ENCODE data around the gene YLPM1.

YLPM1 gene

DNA sequence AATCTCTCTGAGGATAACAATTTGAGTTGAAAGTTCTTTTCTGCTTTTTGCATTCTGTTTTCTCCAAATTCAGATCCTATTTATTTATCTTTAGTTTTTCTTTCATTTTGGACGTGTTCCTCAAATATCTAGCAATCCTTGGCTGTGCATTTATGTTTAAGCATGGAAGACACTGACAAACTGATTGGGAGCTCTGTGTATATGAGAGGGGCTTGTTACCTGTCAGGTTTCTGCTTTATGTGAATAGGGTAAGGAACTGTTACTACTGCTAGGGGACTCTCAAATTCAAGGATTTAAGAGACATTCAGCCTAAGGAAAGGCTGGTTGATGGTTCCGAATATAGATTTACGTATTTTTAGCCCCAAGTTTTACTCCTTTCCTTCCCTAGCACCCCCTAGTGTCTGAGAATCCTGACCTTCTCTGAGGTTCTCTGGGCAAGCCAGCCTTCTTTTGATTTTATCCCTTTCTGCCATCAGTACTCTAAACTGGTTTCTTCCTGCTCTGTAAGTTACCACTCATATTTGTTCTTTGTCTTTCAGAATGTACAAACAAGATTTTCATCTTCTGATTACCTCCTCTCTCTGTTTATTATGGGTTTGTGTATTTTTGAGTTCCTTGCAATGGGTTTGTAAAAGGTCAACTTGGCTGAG, 30.5 kb downstream of the YLPM1 start:
- Histone ChIP-seq H3K27me3 (ENCODE audit: insufficient read depth, insufficient read length) (no peaks in the 10 kb centered on the region), H3K9me3 (ENCODE audit: insufficient read depth, low read length) (no peaks in the 10 kb centered on the region), H3K9ac (ENCODE audit: insufficient read length, low read depth) (no peak overlapping the region), H3K4me3 (ENCODE audit: insufficient read length, low read depth) (no peak overlapping the region), H3K36me3 (ENCODE audit: insufficient read depth, insufficient read length, low read length) (peaks cover 24% of the 10 kb centered on the region), H3K4me1 (ENCODE audit: insufficient read depth, insufficient read length) (no peaks in the 10 kb centered on the region)
- TF ChIP-seq YY1 (IDR thresholded peaks at IDR 0.05; ENCODE audit: insufficient read depth, insufficient read length) (no peak), SUZ12 (IDR thresholded peaks at IDR 0.05; ENCODE audit: extremely low read depth, insufficient read depth, insufficient read length) (no peak), ZNF274 (IDR thresholded peaks at IDR 0.05; ENCODE audit: low read depth, low read length) (no peak)
- DNase-seq (ENCODE audit: low read depth, low spot score): no peak

GRCh38 chr14:74794947-74795346, 31.8 kb downstream of the YLPM1 start:
- H3K27me3 ChIP-seq (ENCODE audit: insufficient read depth, insufficient read length): no peaks in the 10 kb centered on the region
- no peaks in the 10 kb centered on the region for H3K9me3 ChIP-seq (ENCODE audit: insufficient read depth, low read length)
- H3K4me1 ChIP-seq (ENCODE audit: insufficient read depth, insufficient read length): no peaks in the 10 kb centered on the region
- DNase-seq (ENCODE audit: low read depth, low spot score): no peak
- H3K36me3 ChIP-seq (ENCODE audit: insufficient read depth, insufficient read length, low read length): peaks cover 37% of the 10 kb centered on the region
- H3K9ac ChIP-seq (ENCODE audit: insufficient read length, low read depth): no peak overlapping the region
- TF ChIP-seq ZNF274 (IDR thresholded peaks at IDR 0.05; ENCODE audit: low read depth, low read length): no peak
- TF ChIP-seq SUZ12 (IDR thresholded peaks at IDR 0.05; ENCODE audit: extremely low read depth, insufficient read depth, insufficient read length): no peak
- TF ChIP-seq YY1 (IDR thresholded peaks at IDR 0.05; ENCODE audit: insufficient read depth, insufficient read length): no peak
- H3K4me3 ChIP-seq (ENCODE audit: insufficient read length, low read depth): no peak overlapping the region

GRCh38 chr14:74799765-74800164, 36.6 kb downstream of the YLPM1 start:
- TF ChIP-seq YY1 (IDR thresholded peaks at IDR 0.05; ENCODE audit: insufficient read depth, insufficient read length) (no peak), ZNF274 (IDR thresholded peaks at IDR 0.05; ENCODE audit: low read depth, low read length) (no peak), SUZ12 (IDR thresholded peaks at IDR 0.05; ENCODE audit: extremely low read depth, insufficient read depth, insufficient read length) (no peak)
- H3K36me3 ChIP-seq (ENCODE audit: insufficient read depth, insufficient read length, low read length): peaks cover 51% of the 10 kb centered on the region

DNA sequence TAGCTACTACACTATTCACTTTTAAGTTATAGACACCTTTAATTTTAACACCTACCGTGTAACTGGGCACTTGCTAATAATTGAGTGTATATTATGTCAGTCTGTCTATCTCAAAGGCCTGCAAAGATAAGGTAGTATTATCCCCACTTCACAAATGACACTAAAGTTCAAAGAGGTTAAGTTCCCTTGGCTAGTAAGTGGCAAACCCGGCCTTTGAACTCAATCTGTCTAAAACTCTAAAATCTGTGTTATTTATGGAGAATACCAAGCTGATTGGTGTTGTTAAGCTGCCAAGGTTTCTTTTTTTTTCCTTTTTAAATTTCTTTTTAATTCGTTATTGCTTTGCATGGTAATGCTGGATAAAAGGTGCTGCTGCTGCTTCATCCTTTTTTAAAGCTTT, 37.7 kb downstream of the YLPM1 start:
- Histone ChIP-seq H3K4me1 (ENCODE audit: insufficient read depth, insufficient read length) (no peaks in the 10 kb centered on the region), H3K9me3 (ENCODE audit: insufficient read depth, low read length) (no peaks in the 10 kb centered on the region), H3K4me3 (ENCODE audit: insufficient read length, low read depth) (no peak overlapping the region), H3K9ac (ENCODE audit: insufficient read length, low read depth) (no peak overlapping the region), H3K36me3 (ENCODE audit: insufficient read depth, insufficient read length, low read length) (peaks cover 49% of the 10 kb centered on the region), H3K27me3 (ENCODE audit: insufficient read depth, insufficient read length) (no peaks in the 10 kb centered on the region)
- DNase-seq (ENCODE audit: low read depth, low spot score): no peak
- TF ChIP-seq ZNF274 (IDR thresholded peaks at IDR 0.05; ENCODE audit: low read depth, low read length) (no peak), YY1 (IDR thresholded peaks at IDR 0.05; ENCODE audit: insufficient read depth, insufficient read length) (no peak), SUZ12 (IDR thresholded peaks at IDR 0.05; ENCODE audit: extremely low read depth, insufficient read depth, insufficient read length) (no peak)

More at GRCh38 chr14:74799765-74800164, 36.6 kb downstream of the YLPM1 start:
- DNase-seq (ENCODE audit: low read depth, low spot score): no peak
- no peaks in the 10 kb centered on the region for H3K4me1 ChIP-seq (ENCODE audit: insufficient read depth, insufficient read length)
- H3K27me3 ChIP-seq (ENCODE audit: insufficient read depth, insufficient read length): no peaks in the 10 kb centered on the region
- H3K4me3 ChIP-seq (ENCODE audit: insufficient read length, low read depth): no peak overlapping the region
- no peak overlapping the region for H3K9ac ChIP-seq (ENCODE audit: insufficient read length, low read depth)
- H3K9me3 ChIP-seq (ENCODE audit: insufficient read depth, low read length): no peaks in the 10 kb centered on the region

GRCh38 chr14:74801396-74801795, 38.3 kb downstream of the YLPM1 start:
- no peaks in the 10 kb centered on the region for H3K27me3 ChIP-seq (ENCODE audit: insufficient read depth, insufficient read length)

GRCh38 chr14:74804219-74804825, 41.2 kb downstream of the YLPM1 start:
- Histone ChIP-seq H3K9ac (ENCODE audit: insufficient read length, low read depth) (no peak overlapping the region), H3K27me3 (ENCODE audit: insufficient read depth, insufficient read length) (no peaks in the 10 kb centered on the region), H3K36me3 (ENCODE audit: insufficient read depth, insufficient read length, low read length) (peaks cover 36% of the 10 kb centered on the region), H3K4me3 (ENCODE audit: insufficient read length, low read depth) (no peak overlapping the region), H3K4me1 (ENCODE audit: insufficient read depth, insufficient read length) (no peaks in the 10 kb centered on the region), H3K9me3 (ENCODE audit: insufficient read depth, low read length) (no peaks in the 10 kb centered on the region)
- TF ChIP-seq SUZ12 (IDR thresholded peaks at IDR 0.05; ENCODE audit: extremely low read depth, insufficient read depth, insufficient read length) (no peak), YY1 (IDR thresholded peaks at IDR 0.05; ENCODE audit: insufficient read depth, insufficient read length) (no peak), ZNF274 (IDR thresholded peaks at IDR 0.05; ENCODE audit: low read depth, low read length) (no peak)
- peak; percentile 3 for DNase-seq (ENCODE audit: low read depth, low spot score)

More at GRCh38 chr14:74801396-74801795, 38.3 kb downstream of the YLPM1 start:
- H3K36me3 ChIP-seq (ENCODE audit: insufficient read depth, insufficient read length, low read length): peaks cover 43% of the 10 kb centered on the region
- TF ChIP-seq YY1 (IDR thresholded peaks at IDR 0.05; ENCODE audit: insufficient read depth, insufficient read length) (no peak), ZNF274 (IDR thresholded peaks at IDR 0.05; ENCODE audit: low read depth, low read length) (no peak), SUZ12 (IDR thresholded peaks at IDR 0.05; ENCODE audit: extremely low read depth, insufficient read depth, insufficient read length) (no peak)
- DNase-seq (ENCODE audit: low read depth, low spot score): no peak
- no peak overlapping the region for H3K4me3 ChIP-seq (ENCODE audit: insufficient read length, low read depth)
- H3K9ac ChIP-seq (ENCODE audit: insufficient read length, low read depth): no peak overlapping the region
- H3K4me1 ChIP-seq (ENCODE audit: insufficient read depth, insufficient read length): no peaks in the 10 kb centered on the region
- no peaks in the 10 kb centered on the region for H3K9me3 ChIP-seq (ENCODE audit: insufficient read depth, low read length)

- H3K27me3 ChIP-seq (ENCODE audit: insufficient read depth, insufficient read length): no peaks in the 10 kb centered on the region
- peaks cover 47% of the 10 kb centered on the region for H3K36me3 ChIP-seq (ENCODE audit: insufficient read depth, insufficient read length, low read length)
- DNase-seq (ENCODE audit: low read depth, low spot score): no peak
- no peak for TF ChIP-seq ZNF274 (IDR thresholded peaks at IDR 0.05; ENCODE audit: low read depth, low read length)
- no peak for TF ChIP-seq SUZ12 (IDR thresholded peaks at IDR 0.05; ENCODE audit: extremely low read depth, insufficient read depth, insufficient read length)
- TF ChIP-seq YY1 (IDR thresholded peaks at IDR 0.05; ENCODE audit: insufficient read depth, insufficient read length): no peak
- H3K9me3 ChIP-seq (ENCODE audit: insufficient read depth, low read length): no peaks in the 10 kb centered on the region
- H3K4me3 ChIP-seq (ENCODE audit: insufficient read length, low read depth): no peak overlapping the region
- H3K4me1 ChIP-seq (ENCODE audit: insufficient read depth, insufficient read length): no peaks in the 10 kb centered on the region
- H3K9ac ChIP-seq (ENCODE audit: insufficient read length, low read depth): no peak overlapping the region
Observed at GRCh38 chr14:74807853-74808545, 44.9 kb downstream of the YLPM1 start.
